H1 (cell line): Measurements from ENCODE around the gene TIMMDC1. TPM values are rescaled to one million over a fixed set of nuclear protein-coding genes. Genes with fewer than 3 reads are reported as not detected.

ENCODE experiments used
- CTCF ChIA-PET: fragments of 300-600 bp; sonication (Branson Sonifier 250); formaldehyde crosslinking; loops from one replicate; lab custom pipeline; 2021; ENCODE audit not compliant: partially characterized antibody; lab: Charles Lee
- POLR2A ChIA-PET: fragments of 300-600 bp; sonication (Branson Sonifier 250); formaldehyde crosslinking; loops from one replicate; lab custom pipeline; 2021; ENCODE audit warnings: inconsistent platforms; ENCODE audit not compliant: partially characterized antibody; lab: Charles Lee
- DNase-seq, 2 experiments: peaks; one replicate each; pipeline versions ENCODE4 v3.0.0 to v3.0.0-alpha.2; 2010 to 2022; ENCODE audit warnings: low spot score in 2 of 2, low read depth in 1 of 2, mixed read lengths in 1 of 2
- FAIRE-seq: peaks from 2 replicates; lab custom pipeline; 2011; peaks lifted over from hg19 to GRCh38; lab: Jason Lieb, UNC
- H2AFZ ChIP-seq: 2 replicates; pipeline ENCODE4 v1.8.1; 2012; ENCODE audit warnings: low read length, inconsistent platforms
- H2AK5ac ChIP-seq: 2 replicates; pipeline ENCODE4 v1.6.1; 2013; ENCODE audit warnings: low read depth, low read length
- H2BK120ac ChIP-seq: replicated peaks from 2 replicates; pipeline ENCODE3; 2013; ENCODE audit warnings: low read depth, low read length, inconsistent platforms
- H2BK12ac ChIP-seq: 2 replicates; pipeline ENCODE4 v1.6.1; 2013; ENCODE audit warnings: low read depth, low read length
- H2BK15ac ChIP-seq: 2 replicates; pipeline ENCODE4 v1.6.1; 2013; ENCODE audit warnings: low read length
- H2BK20ac ChIP-seq: 2 replicates; pipeline ENCODE4 v1.6.1; 2013; ENCODE audit warnings: low read length
- H2BK5ac ChIP-seq: 2 replicates; pipeline ENCODE4 v1.6.1; 2013; ENCODE audit warnings: low read depth, low read length
- H3K14ac ChIP-seq: 2 replicates; pipeline ENCODE4 v1.6.1; 2013; ENCODE audit warnings: inconsistent platforms; ENCODE audit not compliant: insufficient read length
- H3K18ac ChIP-seq: 2 replicates; pipeline ENCODE4 v1.6.1; 2013; ENCODE audit warnings: low read length; ENCODE audit errors: extremely low read depth
- H3K23ac ChIP-seq: 2 replicates; pipeline ENCODE4 v1.6.1; 2013; ENCODE audit warnings: inconsistent platforms; ENCODE audit not compliant: insufficient read length
- H3K23me2 ChIP-seq: 2 replicates; pipeline ENCODE4 v1.6.1; 2013; ENCODE audit warnings: low read depth, low read length
- H3K27ac ChIP-seq: 2 replicates; pipeline ENCODE4 v1.6.1; 2011; ENCODE audit warnings: low read depth, low read length, inconsistent platforms
- H3K27me3 ChIP-seq, 4 experiments: replicated peaks in 1 of 4; 1 replicate in 1 of 4; 2 replicates in 3 of 4; pipeline versions ENCODE4 v1.6.1 to v1.8.1; 2011 to 2013; ENCODE audit warnings: low read length in 3 of 4, mild to moderate bottlenecking in 3 of 4, inconsistent platforms in 2 of 4, mixed read lengths in 2 of 4, moderate library complexity in 1 of 4; ENCODE audit not compliant: control insufficient read depth in 3 of 4, insufficient read depth in 3 of 4; ENCODE audit errors: extremely low read depth in 1 of 4
- H3K36me3 ChIP-seq, 4 experiments: 2 replicates each; pipeline versions ENCODE4 v1.6.1 to v1.8.1; 2011 to 2013; ENCODE audit warnings: mild to moderate bottlenecking in 4 of 4, low read length in 3 of 4, moderate library complexity in 2 of 4, control low read depth in 1 of 4, inconsistent platforms in 1 of 4; ENCODE audit not compliant: insufficient read depth in 4 of 4, control insufficient read depth in 2 of 4
- H3K4ac ChIP-seq: replicated peaks from 2 replicates; pipeline ENCODE3; 2013; ENCODE audit warnings: low read length, low read depth, mixed read lengths, inconsistent platforms; ENCODE audit not compliant: insufficient read length
- H3K4me1 ChIP-seq, 4 experiments: replicated peaks in 1 of 4; 1 replicate in 1 of 4; 2 replicates in 3 of 4; pipeline versions ENCODE4 v1.6.1 to v1.8.1; 2011 to 2013; ENCODE audit warnings: low read length in 3 of 4, inconsistent platforms in 2 of 4, mixed read lengths in 1 of 4; ENCODE audit not compliant: insufficient read depth in 4 of 4, control insufficient read depth in 3 of 4
- H3K4me2 ChIP-seq, 2 experiments: 2 replicates each; pipeline versions ENCODE4 v1.6.1 to v1.8.1; 2011 to 2013; ENCODE audit warnings: low read depth in 2 of 2, low read length in 2 of 2, control low read depth in 1 of 2, inconsistent platforms in 1 of 2, mild to moderate bottlenecking in 1 of 2; ENCODE audit not compliant: insufficient read depth in 1 of 2
- H3K4me3 ChIP-seq, 4 experiments: fragments of 200-600, 300-600 bp in 1 of 4; sonication (generic), shearing (Covaris generic), sonication (Bioruptor Twin) in 1 of 4; 2 replicates each; pipeline versions ENCODE4 v1.5.1 to v1.8.1; 2011 to 2016; ENCODE audit warnings: low read length in 4 of 4, low read depth in 3 of 4, control low read depth in 2 of 4, inconsistent platforms in 2 of 4, mild to moderate bottlenecking in 2 of 4, mixed read lengths in 1 of 4, moderate library complexity in 1 of 4; ENCODE audit not compliant: insufficient read depth in 2 of 4; ENCODE audit errors: extremely low read depth in 1 of 4
- H3K56ac ChIP-seq: replicated peaks from 2 replicates; pipeline ENCODE3; 2013; ENCODE audit warnings: low read depth, mild to moderate bottlenecking, mixed read lengths, low read length, inconsistent platforms; ENCODE audit not compliant: insufficient read length
- H3K79me1 ChIP-seq: 2 replicates; pipeline ENCODE4 v1.6.1; 2013; ENCODE audit warnings: low read depth, low read length, control low read depth
- H3K79me2 ChIP-seq, 2 experiments: 2 replicates each; pipeline versions ENCODE4 v1.6.1 to v1.8.1; 2012 to 2013; ENCODE audit warnings: low read length in 2 of 2, mild to moderate bottlenecking in 2 of 2, inconsistent platforms in 1 of 2; ENCODE audit not compliant: insufficient read depth in 2 of 2, control insufficient read depth in 1 of 2
- H3K9ac ChIP-seq, 4 experiments: replicated peaks in 1 of 4; 1 replicate in 1 of 4; 2 replicates in 3 of 4; pipeline versions ENCODE4 v1.6.1 to v1.8.1; 2011 to 2013; ENCODE audit warnings: low read depth in 3 of 4, low read length in 3 of 4, control low read depth in 2 of 4, mild to moderate bottlenecking in 2 of 4, moderate library complexity in 2 of 4, inconsistent platforms in 1 of 4; ENCODE audit errors: extremely low read depth in 1 of 4
- H3K9me3 ChIP-seq, 2 experiments: 2 replicates each; pipeline versions ENCODE4 v1.6.1 to v1.8.1; 2012 to 2013; ENCODE audit warnings: mild to moderate bottlenecking in 2 of 2, moderate library complexity in 2 of 2, control low read depth in 1 of 2, inconsistent platforms in 1 of 2, low read depth in 1 of 2, low read length in 1 of 2, mixed read lengths in 1 of 2; ENCODE audit not compliant: insufficient read depth in 2 of 2
- H4K20me1 ChIP-seq, 2 experiments: replicated peaks in 1 of 2; 2 replicates each; pipeline versions ENCODE3 to v1.8.1; 2011 to 2013; ENCODE audit warnings: inconsistent platforms in 2 of 2, low read length in 2 of 2, mild to moderate bottlenecking in 1 of 2; ENCODE audit not compliant: insufficient read depth in 2 of 2, control insufficient read depth in 1 of 2
- H4K5ac ChIP-seq: 2 replicates; pipeline ENCODE4 v1.6.1; 2013; ENCODE audit warnings: low read length, low read depth, mixed read lengths, inconsistent platforms; ENCODE audit not compliant: insufficient read length
- H4K8ac ChIP-seq: 2 replicates; pipeline ENCODE4 v1.8.0; 2013; ENCODE audit warnings: mild to moderate bottlenecking, moderate library complexity, low read length, inconsistent platforms; ENCODE audit not compliant: insufficient read depth; ENCODE audit errors: extremely low read depth
- H4K91ac ChIP-seq: replicated peaks from 2 replicates; pipeline ENCODE3; 2013; ENCODE audit warnings: low read length, mixed read lengths, inconsistent platforms; ENCODE audit not compliant: insufficient read length
- ASH2L ChIP-seq: fragments of 200-600, 300-600 bp; sonication (generic); IDR thresholded peaks from one replicate; pipeline ENCODE4 v1.7.1; 2017; ENCODE audit warnings: low read length
- E2F6 ChIP-seq: IDR thresholded peaks from 2 replicates; pipeline ENCODE4 v1.6.1; 2012; ENCODE audit warnings: inconsistent platforms
- EGR1 ChIP-seq: IDR thresholded peaks from 2 replicates; pipeline ENCODE4 v1.6.1; 2011; ENCODE audit warnings: low read depth, low read length, borderline replicate concordance
- HDAC2 ChIP-seq, 2 experiments: fragments of 300-600 bp in 1 of 2; sonication (generic) in 1 of 2; IDR thresholded peaks; 2 replicates each; pipeline ENCODE4 v1.6.1; 2011 to 2012; ENCODE audit warnings: low read depth in 2 of 2, low read length in 2 of 2, mild to moderate bottlenecking in 2 of 2, moderate library complexity in 2 of 2, borderline replicate concordance in 1 of 2, inconsistent platforms in 1 of 2
- KDM4A ChIP-seq: IDR thresholded peaks from one replicate; pipeline ENCODE4 v1.7.1; 2012; ENCODE audit warnings: low read depth, mild to moderate bottlenecking, moderate library complexity, low read length, inconsistent platforms; ENCODE audit not compliant: severe bottlenecking
- POU5F1 ChIP-seq: IDR thresholded peaks from 2 replicates; pipeline ENCODE4 v1.6.1; 2011; ENCODE audit warnings: low read depth, mild to moderate bottlenecking, low read length, moderate library complexity
- RXRA ChIP-seq: IDR thresholded peaks from 2 replicates; pipeline ENCODE4 v1.6.1; 2011; ENCODE audit warnings: low read depth, mild to moderate bottlenecking, low read length, moderate library complexity; ENCODE audit not compliant: insufficient read depth
- TAF7 ChIP-seq: optimal IDR thresholded peaks from 2 replicates; pipeline ENCODE3; 2011; ENCODE audit warnings: low read depth, mild to moderate bottlenecking, inconsistent platforms, low read length, moderate library complexity, borderline replicate concordance
- TCF12 ChIP-seq: IDR thresholded peaks from 2 replicates; pipeline ENCODE4 v1.6.1; 2011; ENCODE audit warnings: low read depth, mild to moderate bottlenecking, low read length
- USF2 ChIP-seq: IDR thresholded peaks from 2 replicates; pipeline ENCODE4 v1.6.1; 2011; ENCODE audit warnings: low read length, improper control_type of control experiment
- WGBS, 2 experiments: shearing (Covaris generic) in 1 of 2; methylation state at CpG; one replicate each; pipeline versions ENCODE4 v1.1.6 to v1.1.7; 2013 to 2015; ENCODE audit warnings: low lambda C conversion rate in 2 of 2, mixed read lengths in 2 of 2, inconsistent platforms in 1 of 2, low coverage in 1 of 2, missing lambda C conversion rate in 1 of 2; ENCODE audit not compliant: insufficient replicate concordance in 2 of 2, insufficient coverage in 1 of 2, insufficient read length in 1 of 2; ENCODE audit errors: extremely low coverage in 1 of 2, missing lambda C conversion rate in 1 of 2; 5-methylcytosine and 5-hydroxymethylcytosine counted together
- polyA plus RNA-seq, 7 experiments: library from polyadenylated mRNA; depleted of rRNA in 3 of 7; stranded (reverse) in 5 of 7; unstranded in 2 of 7; fragments of >200 nt in 5 of 7; fragments of 200-250 nt in 2 of 7; gene quantifications; 1 replicate in 5 of 7; 2 replicates in 1 of 7; 4 replicates in 1 of 7; pipeline versions ENCODE4 v1.2.1 to v1.2.3, GENCODE V29; 2011 to 2013; ENCODE audit warnings: missing spikeins in 2 of 7, mixed read lengths in 2 of 7
- total RNA-seq: library from RNA; stranded (reverse); fragmentation: NEBNext Ultra II Directional; extraction: Animal tissue kit (Norgen Biotek cat#: 25700); gene quantifications from 2 replicates; pipeline ENCODE4 v1.2.1, GENCODE V29; 2021

TIMMDC1 gene
- total and polyA plus RNA-seq, 2 of the 8 experiments (the other 6 are each of a cell fraction or from before 2014, with no cell fraction given): 80.7 to 128 TPM

- Histone ChIP-seq H3K56ac (no peak overlapping the region), H4K20me1 (no peaks in the 10 kb centered on the region), H4K8ac (no peak overlapping the region), H3K36me3 (no peaks in the 10 kb centered on the region), H2AK5ac (0 out of 2 replicates have a peak overlapping the region, but pooled peaks have one; percentile 17), H2BK15ac (no peak overlapping the region), H3K79me2 (no peaks in the 10 kb centered on the region), H2BK12ac (no peak overlapping the region; the same call in 1 of the 2 replicates), H2BK120ac (no peak overlapping the region), H3K23me2 (no peaks in the 10 kb centered on the region), H3K4ac (no peak overlapping the region), H3K4me1 (peaks cover 0 to 4% (median 0%) of the 10 kb centered on the region in 4 experiments; a peak in 2 of 7 replicates), H3K79me1 (no peaks in the 10 kb centered on the region), H3K27me3 (no peaks in the 10 kb centered on the region), H3K27ac (no peak overlapping the region), H2AFZ (peak overlapping the region; percentile 82; the same call in 1 of the 2 replicates), H3K4me3 (no peak overlapping the region), H4K91ac (no peak overlapping the region), H3K4me2 (no peak overlapping the region), H4K5ac (no peak overlapping the region), H2BK5ac (no peak overlapping the region), H3K18ac (no peak overlapping the region), H3K23ac (no peak overlapping the region), H2BK20ac (peak overlapping the region; percentile 21; the same call in 1 of the 2 replicates), H3K9ac (no peak overlapping the region), H3K9me3 (no peaks in the 10 kb centered on the region), H3K14ac (no peak overlapping the region)
- ChIA-PET CTCF (interaction anchor here (1.0 kb wide), 1 partner anchor 22 kb away, joined by 3 read pairs; no protein-coding TSS in a partner anchor), POLR2A (interaction anchor here (1.1 kb wide), 1 partner anchor 51 kb away, joined by 3 read pairs; no protein-coding TSS in a partner anchor)
- WGBS, 2 experiments: 84% methylated on average over 5 of the region's 5 CpGs; no CpG with 5 or more reads in 1 of the 2 experiments
- no peak for FAIRE-seq
- no peak for DNase-seq
- TF ChIP-seq POU5F1 (no peak), TAF7 (no peak), HDAC2 (IDR thresholded peaks at IDR 0.05; ENCODE audit: borderline replicate concordance in 1 of 2, low read depth in 2 of 2, low read length in 2 of 2) (no peak), ASH2L (no peak), E2F6 (no peak), TCF12 (no peak), KDM4A (no peak), RXRA (no peak), USF2 (no peak), EGR1 (no peak)
Measured at GRCh38 chr3:119551598-119551997, 53.3 kb downstream of the TIMMDC1 start.
